DND-41 (cell line): ENCODE data around the gene TPK1.

Source experiments
- ATAC-seq: fragments of 200-7000 bp; cut with Tn5 transposase; 3 replicates; pipeline ENCODE4 v1.9.1; 2021; ENCODE audit warnings: low read depth; ENCODE audit not compliant: insufficient read depth
- DNase-seq: peaks from one replicate; pipeline ENCODE4 v3.0.0-alpha.2; 2020
- H2AFZ ChIP-seq: 2 replicates; pipeline ENCODE4 v1.6.0; 2012; ENCODE audit warnings: low read depth, low read length
- H3K27ac ChIP-seq: 2 replicates; pipeline ENCODE4 v1.5.1; 2012; ENCODE audit warnings: low read length, inconsistent platforms
- H3K27me3 ChIP-seq: fragments of 200-600 bp; sonication (generic); 2 replicates; pipeline ENCODE4 v1.6.0; 2012; ENCODE audit warnings: low read length, mild to moderate bottlenecking, inconsistent platforms; ENCODE audit not compliant: insufficient read depth, poor library complexity
- H3K36me3 ChIP-seq: 2 replicates; pipeline ENCODE4 v1.5.1; 2012; ENCODE audit warnings: low read length, inconsistent platforms; ENCODE audit not compliant: insufficient read depth
- H3K4me1 ChIP-seq: 2 replicates; pipeline ENCODE4 v1.5.1; 2012; ENCODE audit warnings: mild to moderate bottlenecking, low read length; ENCODE audit not compliant: insufficient read depth
- H3K4me2 ChIP-seq: 2 replicates; pipeline ENCODE4 v1.6.0; 2012; ENCODE audit warnings: mild to moderate bottlenecking, moderate library complexity, low read length, inconsistent platforms; ENCODE audit not compliant: insufficient read depth
- H3K4me3 ChIP-seq, 2 experiments: fragments of 200-600 bp in 1 of 2; shearing (Covaris generic) in 1 of 2; 2 replicates each; pipeline ENCODE4 v1.5.1; 2012 to 2016; ENCODE audit warnings: inconsistent platforms in 2 of 2, low read length in 2 of 2, mild to moderate bottlenecking in 2 of 2, low read depth in 1 of 2, moderate library complexity in 1 of 2
- H3K79me2 ChIP-seq: 2 replicates; pipeline ENCODE4 v1.6.0; 2012; ENCODE audit warnings: low read length, inconsistent platforms; ENCODE audit not compliant: insufficient read depth
- H3K9ac ChIP-seq: 2 replicates; pipeline ENCODE4 v1.6.0; 2012; ENCODE audit warnings: low read depth, mild to moderate bottlenecking, inconsistent platforms, low read length, moderate library complexity
- H3K9me3 ChIP-seq: 2 replicates; pipeline ENCODE4 v1.5.1; 2012; ENCODE audit warnings: low read length, moderate library complexity, mild to moderate bottlenecking, inconsistent platforms; ENCODE audit not compliant: insufficient read depth, severe bottlenecking
- H4K20me1 ChIP-seq: 2 replicates; pipeline ENCODE4 v1.6.0; 2012; ENCODE audit warnings: low read length; ENCODE audit not compliant: insufficient read depth
- EZH2 ChIP-seq: IDR thresholded peaks from 3 replicates; pipeline ENCODE4 v1.6.1; 2012; ENCODE audit warnings: borderline replicate concordance, low read depth, mild to moderate bottlenecking, moderate library complexity, low read length, inconsistent platforms; ENCODE audit not compliant: severe bottlenecking
- TF ChIP-seq, protein P1 (sequence below): IDR thresholded peaks from 2 replicates; pipeline ENCODE4 v1.5.1; 2012; ENCODE audit warnings: borderline replicate concordance, low read length, moderate library complexity, mild to moderate bottlenecking; ENCODE audit not compliant: poor library complexity, severe bottlenecking; ENCODE audit errors: extremely low read depth

Gene TPK1

GRCh38 chr7:144508702-144509101 lies 327.2 kb downstream of the TPK1 start:
- no peak for DNase-seq
- H3K27ac ChIP-seq = no peak overlapping the region
- H3K9ac ChIP-seq = no peak overlapping the region
- H3K79me2 ChIP-seq = no peaks in the 10 kb centered on the region
- no peaks in the 10 kb centered on the region for H3K9me3 ChIP-seq
- H3K4me1 ChIP-seq = no peaks in the 10 kb centered on the region
- TF ChIP-seq, protein P1, sequence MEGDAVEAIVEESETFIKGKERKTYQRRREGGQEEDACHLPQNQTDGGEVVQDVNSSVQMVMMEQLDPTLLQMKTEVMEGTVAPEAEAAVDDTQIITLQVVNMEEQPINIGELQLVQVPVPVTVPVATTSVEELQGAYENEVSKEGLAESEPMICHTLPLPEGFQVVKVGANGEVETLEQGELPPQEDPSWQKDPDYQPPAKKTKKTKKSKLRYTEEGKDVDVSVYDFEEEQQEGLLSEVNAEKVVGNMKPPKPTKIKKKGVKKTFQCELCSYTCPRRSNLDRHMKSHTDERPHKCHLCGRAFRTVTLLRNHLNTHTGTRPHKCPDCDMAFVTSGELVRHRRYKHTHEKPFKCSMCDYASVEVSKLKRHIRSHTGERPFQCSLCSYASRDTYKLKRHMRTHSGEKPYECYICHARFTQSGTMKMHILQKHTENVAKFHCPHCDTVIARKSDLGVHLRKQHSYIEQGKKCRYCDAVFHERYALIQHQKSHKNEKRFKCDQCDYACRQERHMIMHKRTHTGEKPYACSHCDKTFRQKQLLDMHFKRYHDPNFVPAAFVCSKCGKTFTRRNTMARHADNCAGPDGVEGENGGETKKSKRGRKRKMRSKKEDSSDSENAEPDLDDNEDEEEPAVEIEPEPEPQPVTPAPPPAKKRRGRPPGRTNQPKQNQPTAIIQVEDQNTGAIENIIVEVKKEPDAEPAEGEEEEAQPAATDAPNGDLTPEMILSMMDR = no peak
- no peak for TF ChIP-seq EZH2
- no peak overlapping the region for H3K4me3 ChIP-seq
- no peaks in the 10 kb centered on the region for H3K36me3 ChIP-seq
- no peak overlapping the region for H3K4me2 ChIP-seq
- no peaks in the 10 kb centered on the region for H4K20me1 ChIP-seq
- ATAC-seq = no peak
- H2AFZ ChIP-seq = no peak overlapping the region
- H3K27me3 ChIP-seq = no peaks in the 10 kb centered on the region

GRCh38 chr7:144503215-144503614 lies 332.6 kb downstream of the TPK1 start:
- Histone ChIP-seq H3K9me3 (no peaks in the 10 kb centered on the region), H3K79me2 (no peaks in the 10 kb centered on the region), H3K27ac (no peak overlapping the region), H3K4me1 (no peaks in the 10 kb centered on the region), H3K36me3 (no peaks in the 10 kb centered on the region), H3K4me3 (no peak overlapping the region), H3K9ac (no peak overlapping the region), H2AFZ (no peak overlapping the region), H3K4me2 (no peak overlapping the region), H3K27me3 (no peaks in the 10 kb centered on the region), H4K20me1 (no peaks in the 10 kb centered on the region)
- no peak for DNase-seq
- no peak for ATAC-seq
- TF ChIP-seq, protein P1 = no peak
- TF ChIP-seq EZH2 = no peak

DNA sequence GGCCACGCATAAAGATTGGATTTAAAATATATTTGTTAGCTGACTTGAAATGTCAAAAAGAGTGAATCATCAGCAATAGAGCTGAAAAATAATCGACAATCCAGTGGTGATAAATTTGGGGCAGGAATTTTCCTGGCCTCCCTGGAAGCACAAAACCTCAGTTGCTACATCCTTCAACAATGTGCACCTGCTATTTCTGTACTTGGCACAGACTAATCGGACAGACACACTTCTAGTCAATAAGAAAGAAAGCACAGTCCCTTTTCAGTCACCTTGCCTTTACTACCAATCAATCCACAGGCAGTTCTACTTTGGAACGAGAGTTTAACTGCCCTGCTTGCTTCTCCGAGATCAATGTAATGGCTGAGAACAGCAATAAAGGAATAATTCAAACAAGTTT lies 335.6 kb downstream of the TPK1 start:
- no peak overlapping the region for H3K27ac ChIP-seq
- no peaks in the 10 kb centered on the region for H3K27me3 ChIP-seq
- H3K4me3 ChIP-seq = no peak overlapping the region
- no peaks in the 10 kb centered on the region for H3K4me1 ChIP-seq
- H3K4me2 ChIP-seq = no peak overlapping the region
- no peak for DNase-seq
- no peak for ATAC-seq
- H3K9me3 ChIP-seq = no peaks in the 10 kb centered on the region
- no peaks in the 10 kb centered on the region for H3K36me3 ChIP-seq
- no peaks in the 10 kb centered on the region for H4K20me1 ChIP-seq
- TF ChIP-seq, protein P1 = no peak
- TF ChIP-seq EZH2 = no peak
- no peak overlapping the region for H2AFZ ChIP-seq
- no peaks in the 10 kb centered on the region for H3K79me2 ChIP-seq
- H3K9ac ChIP-seq = no peak overlapping the region

- Histone ChIP-seq H3K4me2 (no peak overlapping the region), H4K20me1 (no peaks in the 10 kb centered on the region), H2AFZ (no peak overlapping the region), H3K36me3 (no peaks in the 10 kb centered on the region), H3K4me3 (no peak overlapping the region), H3K9me3 (no peaks in the 10 kb centered on the region), H3K9ac (no peak overlapping the region), H3K4me1 (no peaks in the 10 kb centered on the region), H3K79me2 (no peaks in the 10 kb centered on the region), H3K27ac (no peak overlapping the region), H3K27me3 (no peaks in the 10 kb centered on the region)
- ATAC-seq (no peak), DNase-seq (no peak)
- TF ChIP-seq EZH2 = no peak
- TF ChIP-seq, protein P1 = no peak
Observed at GRCh38 chr7:144497282-144497681, 338.6 kb downstream of the TPK1 start.
